Activated CD4-positive, alpha-beta T cell treated with anti-CD3 and anti-CD28 coated beads, Interleukin-2, Interleukin-6, amounts not matched to agents 100 ng/mL and 50 ng/mL, durations not matched to agents 16 hours and 8 hours (primary cell): ENCODE measurements around the gene SMARCD1.
A peak's percentile ranks its signal among the peaks of the same experiment; 100 is the strongest.

Experiments
- DNase-seq: peaks from one replicate; pipeline ENCODE4 v3.0.0-alpha.2; 2020

The SMARCD1 gene

DNA sequence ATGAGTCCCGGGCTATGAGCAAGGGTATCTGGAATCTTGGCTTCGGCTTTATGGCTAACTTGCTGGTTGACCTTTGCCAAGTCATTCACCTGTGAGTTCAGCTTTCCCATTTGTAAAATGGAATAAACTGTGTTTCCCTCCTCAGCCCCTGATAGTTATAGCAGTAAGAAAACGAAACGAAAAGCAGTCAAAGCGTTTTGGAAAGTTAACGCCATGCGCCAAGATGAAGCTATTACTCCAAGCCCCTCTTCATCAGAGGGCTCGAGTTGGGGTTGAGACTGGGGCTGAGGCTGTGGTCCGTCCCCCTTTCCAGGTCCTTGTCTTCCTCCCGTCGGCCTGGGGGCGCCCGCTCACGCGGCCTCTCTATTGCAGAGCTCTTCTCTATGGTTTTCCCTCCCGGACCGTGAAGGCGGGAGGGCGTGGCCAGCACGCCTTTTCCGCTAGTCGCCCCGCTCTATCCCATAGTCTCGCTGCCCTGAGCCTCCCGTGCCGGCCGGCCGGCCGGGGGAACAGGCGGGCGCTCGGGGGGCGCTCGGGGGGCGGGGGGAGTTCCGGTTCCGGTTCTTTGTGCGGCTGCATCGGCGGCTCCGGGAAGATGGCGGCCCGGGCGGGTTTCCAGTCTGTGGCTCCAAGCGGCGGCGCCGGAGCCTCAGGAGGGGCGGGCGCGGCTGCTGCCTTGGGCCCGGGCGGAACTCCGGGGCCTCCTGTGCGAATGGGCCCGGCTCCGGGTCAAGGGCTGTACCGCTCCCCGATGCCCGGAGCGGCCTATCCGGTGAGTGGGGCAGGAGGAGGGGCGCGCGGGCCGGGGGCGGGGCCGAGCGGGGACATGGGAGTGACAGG, at the start of gene SMARCD1:
Gene SMARCD1 (plus strand): TSS at position 568 of the 840 bp plus-strand sequence. CDS start 28 bp downstream, at position 596.
- DNase-seq: peak; percentile 95

DNA sequence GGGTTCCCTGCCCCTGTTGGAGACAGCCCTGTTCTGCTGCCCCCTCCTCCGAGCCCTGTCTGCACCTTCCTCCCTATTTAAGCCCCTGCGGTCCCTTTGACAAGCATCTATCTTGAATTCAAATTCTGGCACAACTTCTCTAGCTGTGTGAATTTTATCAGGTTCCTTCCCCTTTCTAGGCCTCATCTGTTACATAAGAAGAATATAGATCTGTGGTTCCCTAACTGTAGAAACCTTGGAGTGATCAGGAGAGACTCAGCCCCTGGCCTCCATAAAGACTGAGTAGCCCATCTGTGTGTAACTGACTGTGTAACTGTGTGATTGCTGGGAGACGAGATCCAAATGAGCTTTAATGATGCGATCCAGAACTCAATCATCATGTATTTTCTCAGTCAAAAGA, 46.8 kb upstream of the SMARCD1 start:
- no peak for DNase-seq

DNA sequence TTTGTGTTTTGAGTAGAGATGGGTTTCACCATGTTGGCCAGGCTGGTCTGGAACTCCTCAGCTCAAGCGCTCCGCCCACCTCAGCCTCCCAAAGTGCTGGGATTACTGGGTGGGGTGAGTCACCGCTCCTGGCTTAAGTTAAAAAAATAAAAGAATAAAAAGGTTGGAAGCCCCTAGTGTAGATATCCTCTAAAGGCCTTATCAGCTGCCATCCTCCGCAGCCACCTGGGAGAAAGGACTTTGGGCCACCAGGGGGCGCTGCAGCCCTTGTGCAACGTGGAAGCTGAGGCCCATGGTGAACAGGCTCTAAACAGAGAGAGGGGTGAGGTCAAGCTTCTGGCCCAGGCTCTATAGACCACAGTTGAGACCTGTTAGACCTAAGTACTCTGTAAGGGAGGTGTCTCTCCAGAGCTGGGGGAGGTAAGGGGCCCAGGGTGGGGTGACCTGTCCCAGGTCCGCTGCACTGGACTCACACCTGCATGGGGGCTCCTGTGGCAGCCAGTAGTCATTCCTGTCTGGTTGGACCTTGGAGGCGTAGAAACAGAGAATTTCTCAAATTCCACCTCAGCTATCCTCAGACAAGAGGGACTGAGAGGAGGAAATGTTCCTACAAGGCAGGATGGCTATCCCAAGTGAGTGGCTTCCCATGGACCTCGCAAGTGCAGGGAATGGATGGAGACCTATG, 45.8 kb upstream of the SMARCD1 start:
- peak; percentile 91 for DNase-seq

DNA sequence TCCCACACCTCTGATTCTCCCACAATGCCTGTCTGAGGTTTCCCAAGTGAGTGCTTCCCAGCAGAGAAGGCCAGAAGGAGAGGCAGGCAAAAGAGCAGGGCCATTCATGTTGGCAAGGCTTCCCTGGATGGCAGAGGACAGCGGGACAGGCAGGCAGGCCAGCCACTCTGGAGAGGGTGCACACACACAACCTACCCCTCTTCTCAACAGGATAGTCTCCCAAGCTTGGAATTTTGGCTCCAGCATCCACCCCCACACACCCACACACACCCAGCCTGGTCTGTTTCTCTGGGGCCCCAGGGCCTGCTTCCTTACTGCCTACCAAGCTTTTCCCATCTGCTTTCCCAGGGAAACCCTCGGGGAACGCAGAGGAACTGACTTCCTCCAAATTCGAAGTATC, 44.5 kb upstream of the SMARCD1 start:
- no peak for DNase-seq

DNA sequence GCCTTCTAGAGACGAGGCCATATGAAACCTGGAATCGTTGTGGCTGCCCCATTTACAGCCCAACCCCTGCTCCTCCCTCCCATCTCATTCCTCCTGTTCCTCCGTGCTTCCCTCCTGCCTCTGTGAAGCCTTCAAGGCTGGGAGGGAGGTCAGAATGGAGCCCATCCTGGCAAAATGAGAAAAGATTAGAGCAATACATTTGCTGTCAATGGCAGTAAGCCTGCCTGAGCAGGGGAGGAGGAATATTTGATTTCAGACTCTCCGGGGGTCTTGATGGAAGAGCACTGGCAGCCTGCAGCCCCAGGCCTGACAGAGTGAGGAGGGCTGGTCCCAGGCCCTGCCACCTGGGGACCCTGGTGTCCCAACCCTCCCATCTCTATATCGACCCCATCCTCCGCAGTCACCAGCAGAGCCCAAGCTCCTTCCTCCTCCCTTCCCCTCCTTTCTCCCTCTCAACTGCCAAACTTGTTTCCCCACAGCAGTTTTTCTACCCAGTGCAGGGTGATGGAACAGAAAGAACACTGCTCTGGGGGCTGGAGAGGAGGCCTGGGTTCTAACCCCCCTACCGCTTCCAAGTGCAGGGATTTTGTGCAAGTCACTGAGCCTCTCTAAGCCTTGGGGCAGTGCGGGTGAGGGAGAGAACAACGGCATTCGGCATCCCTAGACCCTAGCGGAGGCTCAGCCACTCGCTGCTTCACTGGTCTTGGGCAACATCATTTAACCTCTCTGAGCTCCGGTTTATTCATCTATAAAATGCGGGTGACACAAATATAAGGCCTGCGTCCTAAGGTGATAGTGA, 43.9 kb upstream of the SMARCD1 start:
- DNase-seq: no peak

DNA sequence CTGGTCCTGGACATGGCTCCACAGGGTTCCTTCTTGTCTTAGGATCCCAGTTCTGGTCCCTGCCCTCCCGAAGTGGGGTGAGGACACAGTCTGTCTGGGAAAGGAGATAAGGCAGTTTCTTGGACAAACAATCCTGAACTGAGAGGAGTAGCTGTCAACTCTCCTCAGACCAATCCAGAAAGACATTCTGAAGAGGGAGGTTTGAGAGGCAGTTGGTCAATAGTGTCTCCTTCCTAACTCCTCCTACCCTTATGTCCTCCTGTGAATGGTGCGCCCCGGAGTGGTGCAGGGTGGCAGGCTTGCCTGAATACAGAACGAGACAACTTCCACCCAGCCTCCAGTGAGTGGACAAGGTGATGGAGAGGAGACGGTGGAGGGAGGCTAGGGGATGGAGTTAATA, 43.2 kb upstream of the SMARCD1 start:
- DNase-seq: no peak

DNA sequence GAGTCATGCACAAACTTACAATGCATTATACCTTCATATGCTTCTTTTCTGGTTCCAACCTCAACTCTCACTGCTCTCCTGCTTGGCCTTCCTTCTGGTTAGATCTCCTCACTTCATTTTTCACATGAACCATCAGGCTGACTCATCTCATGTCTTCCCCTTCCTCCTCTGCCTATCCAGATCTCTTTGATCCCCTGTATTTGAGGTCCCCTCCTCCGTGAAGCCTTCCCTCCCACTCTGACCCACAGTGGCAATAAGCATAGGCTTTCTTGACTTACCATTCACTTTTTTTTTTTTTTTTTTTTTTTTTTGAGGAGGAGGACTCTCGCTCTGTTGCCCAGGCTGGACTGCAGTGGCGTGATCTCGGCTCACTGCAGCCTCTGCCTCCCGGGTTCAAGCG, 42.4 kb upstream of the SMARCD1 start:
- no peak for DNase-seq

DNA sequence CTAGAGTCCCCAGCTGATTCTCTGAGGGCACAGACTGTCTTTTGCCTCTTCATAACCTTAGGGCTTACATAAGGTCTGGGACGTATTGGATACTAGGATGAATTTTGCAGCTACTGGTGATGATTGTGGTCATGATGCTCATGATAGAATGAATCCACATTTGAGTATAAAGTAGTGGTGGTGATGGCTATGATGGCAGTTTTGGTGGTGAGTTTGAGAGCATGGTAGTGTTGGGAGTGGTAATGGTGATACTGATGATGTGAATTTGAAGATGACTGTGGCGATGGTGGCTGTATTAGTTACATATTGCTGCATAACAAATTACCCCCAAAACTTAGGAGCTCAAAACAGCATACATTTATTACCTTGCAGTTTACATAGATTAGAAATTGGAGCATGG, 41.8 kb upstream of the SMARCD1 start:
- no peak for DNase-seq

DNA sequence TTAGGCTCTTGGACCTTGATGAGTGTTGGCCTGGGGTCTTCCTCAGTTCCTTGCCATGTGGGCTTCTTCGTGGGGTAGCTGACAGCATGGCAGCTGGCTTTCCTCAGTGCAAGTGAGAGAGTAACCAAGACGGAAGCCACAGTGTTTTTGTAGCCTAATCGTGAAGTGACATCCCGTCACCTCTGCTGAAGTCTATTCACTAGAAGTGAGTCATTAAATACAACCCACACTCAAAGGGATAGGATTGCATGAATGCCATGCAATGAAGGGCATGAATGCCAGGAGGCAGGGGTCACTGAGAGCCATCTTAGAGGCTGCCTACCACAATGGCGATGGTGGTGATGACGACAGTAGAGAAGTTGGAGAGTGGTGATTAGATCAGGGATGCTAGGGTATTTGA, 41.3 kb upstream of the SMARCD1 start:
- DNase-seq: no peak

DNA sequence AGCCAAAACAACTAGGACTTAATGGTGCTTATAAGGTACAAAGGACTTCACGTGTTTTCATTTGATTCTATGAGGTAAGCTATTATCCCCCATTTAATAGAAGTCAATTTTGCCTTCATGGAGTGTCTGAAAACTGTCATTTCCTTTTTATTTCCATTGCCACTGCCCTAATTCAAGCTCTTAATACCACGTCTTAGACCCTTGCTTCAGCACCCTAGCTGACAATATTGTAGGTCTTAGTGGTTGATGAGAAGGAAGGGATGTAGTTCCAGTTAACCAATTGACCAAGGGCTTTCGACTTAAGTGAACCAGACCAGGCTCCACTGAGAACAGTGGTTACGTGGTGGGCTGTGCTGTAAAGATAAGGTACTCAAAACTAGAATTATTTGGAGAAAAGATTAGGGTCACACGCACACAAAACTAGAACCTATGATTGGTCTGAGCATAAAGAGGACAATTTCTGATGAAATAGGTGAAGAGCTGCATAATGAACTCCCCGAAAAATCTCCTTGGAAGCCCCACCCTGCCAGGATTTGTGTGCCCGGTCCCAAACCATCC, 37.4 kb upstream of the SMARCD1 start:
- DNase-seq: no peak

DNA sequence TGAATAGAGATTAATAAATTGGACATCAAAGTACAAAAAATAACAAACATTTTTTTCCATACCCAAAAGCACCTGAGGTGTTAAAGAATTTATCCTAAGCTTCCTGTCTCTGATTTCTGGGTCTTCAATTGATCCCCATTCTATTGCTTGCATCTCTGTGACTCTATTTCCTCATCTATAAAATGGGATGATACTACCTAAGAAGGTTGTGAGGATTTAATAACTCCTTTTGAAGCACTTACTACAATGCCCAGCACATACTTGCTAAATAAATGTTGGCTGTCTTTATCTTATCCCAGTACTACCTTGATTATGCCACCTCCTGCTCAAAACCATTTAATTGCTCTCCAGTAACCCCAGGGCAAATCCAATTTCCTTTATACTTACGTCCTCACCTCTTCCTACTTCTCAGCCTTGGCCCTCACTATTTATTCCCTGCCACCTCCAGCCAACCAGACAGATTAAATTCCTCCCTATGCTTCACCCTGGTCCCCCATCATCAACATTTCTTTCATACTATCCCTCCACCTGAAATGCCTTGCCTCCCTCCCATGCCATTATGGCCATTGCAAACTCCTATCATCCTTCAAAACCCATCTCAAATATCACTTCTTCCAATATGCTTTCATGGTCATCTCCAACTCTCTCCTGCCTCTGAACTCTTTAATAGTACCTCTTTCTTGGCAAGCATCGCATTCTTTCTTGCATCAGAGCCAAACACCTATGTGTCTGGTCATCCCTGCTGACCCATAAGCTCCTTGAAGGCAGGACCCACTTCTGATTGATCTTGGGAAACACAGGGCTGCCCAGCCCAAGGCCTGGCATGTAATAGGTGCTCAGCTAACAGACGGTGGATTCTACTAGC, 35.7 kb upstream of the SMARCD1 start:
- no peak for DNase-seq

DNA sequence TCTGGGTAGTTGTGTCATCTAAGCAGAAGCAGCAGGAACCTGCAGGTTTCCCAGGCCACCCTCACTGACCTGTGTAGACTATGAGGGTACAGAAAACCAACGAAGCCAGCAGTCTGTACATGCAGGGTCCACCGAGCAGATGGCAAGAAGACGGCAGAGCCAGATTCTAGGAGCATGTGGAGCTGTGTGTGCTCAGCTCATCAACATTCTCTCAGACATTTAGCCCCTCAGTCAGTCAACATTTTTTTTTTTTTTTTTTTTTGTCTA, 35.1 kb upstream of the SMARCD1 start:
- no peak for DNase-seq

DNA sequence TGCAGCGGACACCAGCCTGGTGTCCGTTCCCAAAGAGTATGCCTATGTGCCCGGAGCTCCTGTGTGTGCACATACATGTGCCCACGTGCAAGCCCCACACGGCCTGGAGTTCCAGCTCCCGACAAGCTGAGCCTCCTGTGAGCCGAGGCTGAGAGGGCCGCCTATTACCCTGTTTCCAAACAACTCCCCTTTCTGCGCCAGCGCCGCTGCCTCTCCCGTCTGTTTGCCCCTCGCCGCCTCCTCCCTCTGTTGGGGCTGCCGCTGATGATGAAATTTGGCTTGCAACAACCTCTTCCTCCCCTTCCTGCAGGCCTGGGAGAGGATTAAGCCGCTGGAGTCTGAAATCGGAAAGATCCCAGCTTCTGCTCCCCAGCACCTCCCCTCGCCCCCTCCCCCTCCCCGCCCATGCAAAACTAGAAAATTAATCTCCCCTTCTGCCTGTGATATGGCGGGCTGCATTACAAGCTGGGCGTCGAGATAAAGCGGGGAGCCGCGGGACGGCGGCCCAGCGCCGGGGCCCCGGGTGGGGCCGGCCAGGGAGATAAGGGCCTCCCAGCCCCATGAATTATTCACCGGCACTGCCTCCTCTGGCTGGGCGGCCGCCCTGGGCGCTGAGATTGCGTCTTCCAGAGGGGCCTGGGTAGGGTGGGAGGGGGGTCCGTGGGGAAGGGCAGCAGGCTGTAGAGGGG, 34.6 kb upstream of the SMARCD1 start:
- DNase-seq: no peak

DNA sequence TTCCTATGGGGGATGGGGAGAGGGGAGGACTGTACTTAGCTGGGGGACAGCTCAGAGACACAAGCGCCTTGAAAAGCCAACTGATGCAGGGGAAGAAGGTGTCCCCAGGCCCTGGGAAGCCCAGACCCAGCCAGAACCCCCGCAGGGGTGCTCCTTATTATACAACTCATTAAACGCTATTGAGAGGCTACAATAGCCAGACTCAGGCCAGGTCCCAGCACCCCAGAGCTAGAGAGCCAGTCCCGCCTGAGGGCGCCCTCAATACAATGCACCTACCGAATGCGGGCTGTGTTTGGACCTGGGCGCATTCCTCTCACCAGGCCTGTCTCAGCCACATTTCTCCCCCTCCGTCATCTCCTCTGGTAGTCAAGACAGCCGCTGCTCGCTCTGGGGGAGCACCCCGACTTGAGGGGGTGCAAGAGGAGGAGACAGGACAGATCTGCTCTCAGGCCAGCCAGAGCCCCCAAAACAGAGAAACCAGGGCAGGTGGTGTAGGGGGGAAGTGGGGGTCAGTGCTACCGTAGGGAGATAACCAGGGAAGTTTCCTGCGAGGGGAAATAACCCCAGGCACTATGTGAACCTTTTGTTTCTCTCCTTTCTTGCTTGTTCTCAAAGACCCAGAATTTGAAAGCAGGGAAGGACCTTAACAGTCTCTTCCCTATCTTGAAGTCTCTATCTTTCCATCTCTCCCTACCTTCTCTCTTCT, 33.9 kb upstream of the SMARCD1 start:
- no peak for DNase-seq

DNA sequence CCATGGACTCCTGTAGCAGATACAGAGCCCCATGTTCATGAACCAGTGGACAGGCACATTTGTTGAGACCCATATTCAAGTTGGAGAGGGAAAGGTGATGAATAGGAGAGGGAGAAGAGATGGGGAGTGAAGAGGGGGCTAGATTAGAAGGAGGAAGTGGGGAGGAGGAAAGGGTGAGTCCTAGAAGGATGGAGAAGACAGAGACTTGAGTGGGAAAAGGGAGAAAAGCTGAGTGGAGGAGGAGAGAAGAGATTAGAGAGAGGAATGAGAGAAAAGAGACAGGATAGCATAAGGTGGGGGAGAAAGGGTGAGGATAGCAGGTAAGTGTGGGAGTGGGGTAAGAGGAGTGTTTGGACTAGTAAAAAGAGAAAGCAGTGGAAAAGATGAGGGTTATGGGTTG, 32.6 kb upstream of the SMARCD1 start:
- DNase-seq: no peak

DNA sequence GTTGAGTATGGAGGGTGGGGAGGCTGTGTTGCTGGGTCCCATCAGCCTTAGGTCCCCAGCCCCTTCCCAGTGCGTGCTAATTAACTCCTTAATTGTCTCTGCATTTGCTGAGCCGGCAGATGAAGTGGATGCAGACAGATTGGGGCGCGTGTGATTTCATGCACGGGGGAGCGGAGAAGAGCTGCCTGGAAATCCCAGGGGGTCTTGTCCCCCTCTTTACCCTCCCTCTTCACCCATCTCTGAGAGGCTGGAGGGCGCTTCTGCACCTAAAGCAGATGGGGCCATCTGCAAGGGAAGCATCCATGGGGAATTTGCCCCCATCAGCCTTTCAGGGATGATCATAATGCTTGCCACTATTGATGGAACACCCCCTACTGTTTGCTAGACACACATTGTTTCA, 32.2 kb upstream of the SMARCD1 start:
- no peak for DNase-seq

DNA sequence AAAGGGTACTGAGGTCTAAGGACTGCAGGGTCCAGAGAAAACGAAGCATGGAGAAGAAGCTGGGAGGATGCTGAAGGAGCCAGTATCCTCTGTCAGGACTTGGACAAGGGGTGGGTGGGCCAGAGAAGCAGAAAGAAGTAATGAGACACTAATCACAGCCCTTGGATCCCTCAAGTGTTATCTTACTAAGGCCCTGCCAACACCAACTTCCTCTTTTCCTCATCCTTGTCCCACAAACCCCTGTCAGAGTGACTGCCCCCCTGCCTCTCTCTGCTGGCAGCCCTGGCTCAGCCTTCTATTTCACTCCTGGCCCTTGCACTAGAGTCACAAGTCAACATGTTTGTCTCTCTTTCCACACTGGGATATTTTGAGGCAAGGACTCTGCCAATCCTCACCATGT, 31.6 kb upstream of the SMARCD1 start:
- no peak for DNase-seq

DNA sequence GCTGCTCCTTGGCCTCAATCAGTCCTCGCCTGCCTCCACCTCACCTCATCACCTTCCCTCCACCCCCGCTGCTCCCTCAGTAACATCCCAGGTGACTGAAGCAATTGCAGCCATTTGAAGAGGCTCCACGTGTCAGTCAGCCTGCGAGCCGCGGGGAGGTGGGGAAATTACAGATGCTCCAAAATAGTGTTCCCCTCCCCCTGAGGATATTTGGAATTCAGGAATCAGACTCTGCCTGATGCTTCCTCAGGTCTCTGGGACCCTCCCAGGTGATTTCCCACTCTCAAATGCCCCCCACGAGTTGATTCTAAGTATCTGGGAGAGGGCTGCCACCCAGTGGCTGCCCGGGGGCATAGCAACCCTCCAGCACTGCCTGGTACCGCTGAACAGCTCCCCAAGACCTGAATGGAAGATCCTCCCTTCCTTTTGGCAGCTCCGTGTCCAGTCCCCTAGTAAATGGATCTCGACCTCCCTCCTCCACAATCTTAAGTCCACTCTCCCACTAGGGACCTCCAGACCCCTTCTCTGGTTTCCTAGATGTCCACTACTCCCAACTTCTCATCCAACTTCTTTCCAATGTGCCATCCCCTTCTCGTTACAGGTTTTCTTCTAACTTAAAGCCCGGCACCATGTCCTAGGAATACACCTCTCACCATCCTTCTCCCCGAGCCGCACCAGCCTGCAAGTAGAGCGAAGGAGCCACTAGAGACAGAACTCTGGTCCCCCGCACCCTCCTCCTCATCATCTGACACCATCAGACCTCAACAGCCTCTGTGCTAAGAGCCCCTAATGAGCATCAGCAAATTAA, 29.1 kb upstream of the SMARCD1 start:
- DNase-seq: peak; percentile 73

DNA sequence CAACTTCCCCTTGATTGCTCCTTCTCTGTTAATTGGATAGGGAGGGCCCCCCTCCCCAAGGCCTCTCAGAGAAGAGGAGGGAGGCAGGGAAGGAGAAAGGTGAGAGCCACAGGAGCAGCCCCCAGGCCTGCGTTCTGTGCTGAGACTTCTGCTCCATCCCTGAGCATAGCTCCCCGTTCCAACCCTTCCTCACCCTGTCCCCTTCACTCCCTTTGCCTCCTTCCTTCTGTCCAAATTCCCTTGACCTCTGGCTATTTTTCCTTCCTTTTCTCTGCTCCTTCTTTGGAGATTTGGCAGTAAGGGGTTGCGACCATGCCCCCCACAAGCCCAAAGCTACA, 28.5 kb upstream of the SMARCD1 start:
- no peak for DNase-seq

DNA sequence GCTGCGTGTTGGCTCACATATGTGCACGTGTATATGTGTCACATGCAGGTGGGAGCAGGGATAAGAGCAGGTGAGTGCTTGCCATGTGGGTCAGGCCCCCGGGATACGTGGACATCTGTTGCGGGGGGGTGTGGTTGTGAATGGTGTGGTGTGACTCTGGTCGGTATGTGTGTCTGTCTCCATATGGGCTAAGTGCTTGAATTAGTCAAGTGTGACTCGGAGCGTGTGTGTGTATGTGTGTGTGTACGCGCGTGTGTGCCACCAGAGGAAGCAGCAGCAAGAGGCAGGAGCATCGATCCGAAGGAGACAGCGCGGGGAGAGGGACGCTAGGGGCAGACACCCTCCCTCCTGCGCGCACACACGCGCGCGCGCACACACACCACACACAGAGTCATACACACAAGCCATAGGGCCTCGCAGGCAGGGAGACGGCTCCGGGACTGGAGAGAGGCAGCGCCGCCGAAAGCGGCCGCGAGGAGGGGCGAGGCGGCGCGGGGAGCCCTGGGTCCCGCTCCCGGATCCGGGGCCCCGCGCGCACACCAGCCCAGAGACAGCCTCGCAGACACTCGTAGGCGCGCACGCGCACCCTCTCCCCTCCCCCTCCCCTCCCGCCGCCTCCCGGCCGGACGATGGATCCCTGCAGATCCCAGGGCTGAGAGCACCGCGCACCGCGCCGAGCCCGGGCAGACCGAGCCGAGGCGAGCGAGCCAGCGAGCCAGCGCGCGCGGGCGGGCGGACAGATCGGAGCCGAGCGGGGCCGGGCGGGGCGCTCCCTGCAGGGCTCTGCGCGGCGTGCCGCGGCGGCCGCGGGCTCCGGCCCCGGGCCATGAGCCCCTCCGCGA, 27.9 kb upstream of the SMARCD1 start, which contains the start of gene ASIC1:
Gene ASIC1 (plus strand): TSS at position 597 of the 842 bp plus-strand sequence. CDS start 1,171 bp downstream, outside the sequence.
- peak; percentile 63 for DNase-seq
